NK-92 (cell line): ENCODE results near the gene OSBPL3.

Source experiments
- DNase-seq: peaks from one replicate; lab custom pipeline; 2025; ENCODE audit not compliant: unreplicated experiment; lab: John Stamatoyannopoulos, UW

OSBPL3 gene

GRCh38 chr7:24956021-24956420 is 24.0 kb downstream of the OSBPL3 start:
- DNase-seq: no peak

- no peak for DNase-seq
Measured at GRCh38 chr7:24955313-24955712, 24.7 kb downstream of the OSBPL3 start.

GRCh38 chr7:24952464-24952863 is 27.5 kb downstream of the OSBPL3 start:
- DNase-seq: no peak

- no peak for DNase-seq
Measured at GRCh38 chr7:24951441-24951980, 28.5 kb downstream of the OSBPL3 start.

GRCh38 chr7:24949884-24950283 is 30.1 kb downstream of the OSBPL3 start:
- no peak for DNase-seq

GRCh38 chr7:24948739-24949138 is 31.2 kb downstream of the OSBPL3 start:
- no peak for DNase-seq

GRCh38 chr7:24946467-24946866 is 33.5 kb downstream of the OSBPL3 start:
- DNase-seq: no peak

GRCh38 chr7:24945899-24946298 is 34.1 kb downstream of the OSBPL3 start:
- no peak for DNase-seq

- no peak for DNase-seq
Measured at GRCh38 chr7:24943096-24943948, 36.7 kb downstream of the OSBPL3 start.

GRCh38 chr7:24942226-24942625 is 37.8 kb downstream of the OSBPL3 start:
- no peak for DNase-seq

GRCh38 chr7:24939416-24939815 is 40.6 kb downstream of the OSBPL3 start:
- DNase-seq: no peak

- DNase-seq: no peak
Measured at GRCh38 chr7:24936121-24936824, 43.7 kb downstream of the OSBPL3 start.

GRCh38 chr7:24933298-24933697 is 46.7 kb downstream of the OSBPL3 start:
- DNase-seq: no peak

GRCh38 chr7:24932815-24933214 is 47.2 kb downstream of the OSBPL3 start:
- no peak for DNase-seq

- DNase-seq: no peak
Measured at GRCh38 chr7:24932389-24932788, 47.6 kb downstream of the OSBPL3 start.

GRCh38 chr7:24931844-24932243 is 48.1 kb downstream of the OSBPL3 start:
- no peak for DNase-seq

GRCh38 chr7:24930856-24931255 is 49.1 kb downstream of the OSBPL3 start:
- no peak for DNase-seq

- DNase-seq: no peak
Measured at GRCh38 chr7:24926623-24927524, 53.1 kb downstream of the OSBPL3 start.

- no peak for DNase-seq
Measured at GRCh38 chr7:24924375-24924774, 55.6 kb downstream of the OSBPL3 start.

- no peak for DNase-seq
Measured at GRCh38 chr7:24923172-24923865, 56.7 kb downstream of the OSBPL3 start.
